GM21825 (cell line): ENCODE measurements around the gene GPR141.

Experiments used
- ATAC-seq: cut with Tn5 transposase; IDR thresholded peaks from one replicate; pipeline ENCODE4 v1.9.1; 2021; ENCODE audit warnings: mild to moderate bottlenecking, moderate library complexity; ENCODE audit not compliant: unreplicated experiment

The GPR141 gene

DNA sequence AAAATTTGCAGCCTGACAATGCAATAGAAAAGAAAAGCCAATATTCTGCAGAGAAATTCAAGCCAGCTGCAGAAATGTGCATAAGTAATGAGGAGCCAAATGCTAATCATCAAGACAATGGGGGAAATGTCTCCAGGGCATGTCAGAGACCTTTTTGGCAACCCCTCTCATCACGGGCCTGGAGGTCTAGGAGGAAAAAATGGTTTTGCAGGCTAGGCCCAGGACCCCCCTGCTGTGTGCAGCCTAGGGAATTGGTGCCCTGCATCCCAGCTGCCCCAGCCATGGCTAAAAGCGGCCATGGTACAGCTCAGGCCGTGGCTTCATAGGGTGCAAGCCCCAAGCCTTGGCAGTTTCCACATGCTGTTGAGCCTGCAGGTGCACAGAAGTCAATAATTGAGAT lies 92.4 kb downstream of the GPR141 start:
- no peak for ATAC-seq

DNA sequence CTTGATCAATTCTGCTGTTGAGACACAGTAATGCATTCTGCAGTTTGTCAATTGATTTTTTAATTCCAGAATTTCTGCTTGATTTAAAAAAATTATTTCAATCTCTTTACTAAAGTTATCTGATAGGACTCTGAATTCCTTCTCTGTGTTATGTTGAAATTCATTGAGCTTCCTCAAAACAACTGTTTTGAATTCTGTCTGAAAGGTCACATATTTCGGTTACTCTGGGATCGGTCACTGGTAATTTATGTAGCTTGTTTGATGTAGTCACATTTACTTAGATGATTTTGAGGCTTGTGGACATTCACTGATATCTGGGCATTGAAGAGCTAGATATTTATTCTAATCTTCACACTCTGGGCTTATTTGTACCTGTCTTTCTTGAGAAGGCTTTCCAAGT lies 97.6 kb downstream of the GPR141 start:
- no peak for ATAC-seq

DNA sequence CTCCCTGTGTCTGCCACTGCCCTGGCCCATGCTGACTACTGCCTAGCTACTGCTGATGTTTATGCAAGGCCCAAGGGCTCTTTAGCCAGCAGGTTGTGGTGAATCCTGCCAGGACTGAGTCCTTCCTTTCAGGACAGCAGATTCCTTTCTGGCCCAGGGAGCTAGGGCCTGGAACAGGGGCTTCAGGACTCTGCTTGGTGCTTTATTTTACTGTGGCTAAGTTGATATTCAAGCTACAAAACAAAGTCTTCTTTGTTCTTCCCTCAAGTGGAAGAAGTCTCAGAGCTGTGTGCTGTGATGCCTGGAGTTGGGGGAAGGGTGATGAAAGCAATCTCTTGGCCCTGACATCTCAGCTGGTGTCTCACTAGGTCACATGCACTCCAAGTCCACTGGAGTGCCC lies 98.6 kb downstream of the GPR141 start:
- ATAC-seq: no peak

DNA sequence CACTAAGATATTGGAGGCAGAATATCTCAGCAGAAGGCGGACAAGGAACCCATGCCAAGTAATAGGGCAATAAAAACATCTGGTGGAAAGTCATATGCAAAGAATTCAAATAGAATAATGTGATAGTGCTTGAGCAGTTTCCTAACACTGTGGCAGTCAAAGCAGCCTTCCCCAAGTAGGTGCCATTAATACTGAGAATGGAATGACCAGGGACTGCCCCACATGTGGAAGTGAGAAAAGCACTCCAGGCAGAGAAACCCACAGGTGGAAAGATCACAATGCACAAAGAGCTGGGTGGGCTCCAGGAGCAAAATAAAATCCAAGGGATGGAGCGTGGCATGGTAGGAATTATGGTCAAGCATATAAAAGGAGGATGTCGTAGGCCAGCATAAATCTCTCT lies 100.4 kb downstream of the GPR141 start:
- no peak for ATAC-seq

DNA sequence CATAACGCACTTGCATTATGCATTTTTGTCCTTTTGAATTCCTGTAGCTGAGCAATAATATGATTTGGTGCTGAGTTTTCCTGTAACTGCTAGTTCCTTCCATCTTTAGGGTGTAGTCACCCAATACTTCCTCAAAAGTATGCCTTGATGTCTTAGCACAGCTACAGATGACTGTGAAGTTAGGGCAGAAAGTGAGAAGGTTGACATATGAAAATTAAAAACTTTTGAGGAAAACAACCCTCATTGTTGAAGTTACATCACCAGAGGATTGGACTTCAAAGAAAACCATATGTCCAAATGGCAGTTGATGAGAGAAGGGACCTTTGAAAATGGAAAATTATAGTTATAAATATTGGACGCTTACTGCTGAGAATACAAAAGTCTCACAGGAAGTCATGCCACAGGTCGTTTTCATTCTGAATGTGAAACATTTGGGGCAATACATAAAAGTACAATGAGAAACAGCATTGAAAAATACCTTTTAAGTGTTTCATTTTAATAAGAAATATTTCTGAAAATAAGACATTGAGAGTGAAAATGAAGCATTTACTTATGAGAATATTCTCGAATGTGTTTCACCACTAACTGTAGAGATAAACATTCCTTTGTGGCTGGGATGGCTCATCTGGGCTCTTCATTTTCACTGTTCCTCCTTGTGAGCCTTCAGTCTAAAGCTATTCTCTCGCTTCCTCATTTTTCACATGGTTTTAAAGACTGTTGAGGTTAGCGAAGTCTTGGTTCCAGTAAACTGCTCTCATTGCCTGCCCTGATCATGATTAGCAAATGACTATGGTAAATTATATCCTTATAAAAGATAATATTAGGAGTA lies 103.4 kb downstream of the GPR141 start:
- ATAC-seq: peak; percentile 89
